C4-2B (cell line): ENCODE results near the gene NAGPA.

Source experiments
- CTCF ChIP-seq: fragments of 450-650 bp; conservative IDR thresholded peaks from 2 replicates; pipeline ENCODE4 v1.5.1; 2017; ENCODE audit warnings: mild to moderate bottlenecking
- ZFX ChIP-seq: fragments of 450-650 bp; IDR thresholded peaks from 2 replicates; pipeline ENCODE4 v1.6.1; 2017

DNA sequence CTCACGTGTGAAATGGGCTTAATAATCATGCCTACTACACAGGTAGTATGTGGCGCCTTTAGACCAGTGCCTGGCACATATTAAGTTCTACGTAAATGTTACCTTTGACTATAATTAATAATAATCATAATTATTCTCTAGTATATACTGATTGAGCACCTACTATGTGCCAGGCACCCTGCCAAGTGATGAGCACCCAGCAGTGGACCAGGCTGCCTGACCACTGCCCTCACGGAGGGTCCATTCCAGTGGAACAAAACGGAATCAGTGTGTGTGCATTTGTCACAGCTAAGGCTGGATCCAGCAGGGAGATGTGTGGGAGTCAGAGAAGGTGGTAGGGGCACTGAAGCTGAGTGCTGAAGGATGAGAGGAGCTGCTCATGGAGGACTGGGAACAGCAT is 45.1 kb downstream of the NAGPA start:
- TF ChIP-seq CTCF (no peak), ZFX (no peak)
